Measurements from ENCODE around the gene ARMC3. TPM values are rescaled to one million over a fixed set of nuclear protein-coding genes. Genes with fewer than 3 reads are reported as not detected.
"Not testable (repeated sequence)": the region's sequence is repeated elsewhere in the genome, so short reads cannot be mapped to it uniquely, and the experiment has no call there.

The ARMC3 gene
- total RNA-seq, 1 experiment from 2014 or later, result not detected

DNA sequence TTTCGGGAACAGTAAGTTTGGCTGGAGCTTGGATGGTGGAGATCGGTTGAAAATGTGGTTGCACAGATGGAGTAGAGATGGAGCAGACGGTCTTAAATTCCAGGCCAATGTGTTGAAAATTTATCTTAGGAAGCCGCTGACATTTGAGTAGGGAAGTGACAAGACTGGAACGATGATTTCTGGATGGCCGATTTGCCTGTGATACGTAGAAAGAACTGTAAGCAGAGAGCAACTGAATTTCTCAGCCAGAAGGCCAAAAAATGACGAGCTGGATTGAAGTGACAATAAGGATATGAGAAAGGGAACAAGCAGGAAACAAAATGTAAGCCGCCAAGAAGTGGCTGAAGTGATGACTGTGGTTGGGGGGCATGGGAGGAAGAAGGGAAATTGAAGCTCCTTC is 687 bp upstream of the ARMC3 start:
- no peak for DNase-seq (ENCODE audit: low spot score)
- H3K36me3 ChIP-seq (ENCODE audit: insufficient read depth, low read length, poor library complexity, severe bottlenecking), result no peaks in the 10 kb centered on the region
- POLR2A ChIA-PET (ENCODE audit: low non-redundant PET), result no interaction called here
- TF ChIP-seq EZH2 (IDR thresholded peaks at IDR 0.05; ENCODE audit: borderline replicate concordance, low read depth, low read length, poor library complexity, severe bottlenecking), result no peak
- TF ChIP-seq, protein P1, sequence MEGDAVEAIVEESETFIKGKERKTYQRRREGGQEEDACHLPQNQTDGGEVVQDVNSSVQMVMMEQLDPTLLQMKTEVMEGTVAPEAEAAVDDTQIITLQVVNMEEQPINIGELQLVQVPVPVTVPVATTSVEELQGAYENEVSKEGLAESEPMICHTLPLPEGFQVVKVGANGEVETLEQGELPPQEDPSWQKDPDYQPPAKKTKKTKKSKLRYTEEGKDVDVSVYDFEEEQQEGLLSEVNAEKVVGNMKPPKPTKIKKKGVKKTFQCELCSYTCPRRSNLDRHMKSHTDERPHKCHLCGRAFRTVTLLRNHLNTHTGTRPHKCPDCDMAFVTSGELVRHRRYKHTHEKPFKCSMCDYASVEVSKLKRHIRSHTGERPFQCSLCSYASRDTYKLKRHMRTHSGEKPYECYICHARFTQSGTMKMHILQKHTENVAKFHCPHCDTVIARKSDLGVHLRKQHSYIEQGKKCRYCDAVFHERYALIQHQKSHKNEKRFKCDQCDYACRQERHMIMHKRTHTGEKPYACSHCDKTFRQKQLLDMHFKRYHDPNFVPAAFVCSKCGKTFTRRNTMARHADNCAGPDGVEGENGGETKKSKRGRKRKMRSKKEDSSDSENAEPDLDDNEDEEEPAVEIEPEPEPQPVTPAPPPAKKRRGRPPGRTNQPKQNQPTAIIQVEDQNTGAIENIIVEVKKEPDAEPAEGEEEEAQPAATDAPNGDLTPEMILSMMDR (conservative IDR thresholded peaks at IDR 0.05; ENCODE audit: low read depth, low read length), result no peak
- no peak overlapping the region for H3K4me3 ChIP-seq (ENCODE audit: low read depth, low read length, poor library complexity, severe bottlenecking)
- no peaks in the 10 kb centered on the region for H3K9me3 ChIP-seq (ENCODE audit: low read depth, low read length, poor library complexity, severe bottlenecking)
- CTCF ChIA-PET, result no interaction called here
- peaks cover 3% of the 10 kb centered on the region for H3K4me1 ChIP-seq (ENCODE audit: insufficient read depth, low read length, poor library complexity, severe bottlenecking)
- no peak overlapping the region for H3K27ac ChIP-seq (ENCODE audit: low read depth, low read length, poor library complexity, severe bottlenecking)
- intact Hi-C loops (cut with micrococcal nuclease; ENCODE audit: unreplicated experiment), result no loop called here
- no TSS peak for BruUV-seq (replicated peaks)
- peaks cover 6% of the 10 kb centered on the region for H3K27me3 ChIP-seq (replicated peaks; ENCODE audit: insufficient read depth, low read depth, low read length, poor library complexity)

DNA sequence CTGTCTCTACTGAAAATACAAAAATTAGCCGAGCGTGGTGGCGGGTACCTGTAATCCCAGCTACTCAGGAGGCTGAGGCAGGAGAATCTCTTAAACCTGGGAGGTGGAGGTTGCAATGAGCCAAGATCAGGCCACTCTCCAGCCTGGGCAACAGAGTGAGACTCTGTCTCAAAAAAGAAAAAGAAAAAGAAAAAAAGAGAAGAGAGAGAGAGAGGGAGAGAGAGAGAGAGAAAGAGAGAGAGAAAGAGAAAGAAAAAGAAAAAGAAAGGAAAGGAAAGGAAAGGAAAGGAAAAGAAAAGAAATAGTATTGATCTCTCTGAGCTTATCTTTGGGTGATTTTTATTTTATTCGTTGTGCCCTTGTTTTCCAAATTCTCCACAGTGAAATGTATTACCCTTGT is 1.2 kb downstream of the ARMC3 start:
- H3K4me1 ChIP-seq (ENCODE audit: insufficient read depth, low read length, poor library complexity, severe bottlenecking), result peaks cover 10% of the 10 kb centered on the region
- H3K36me3 ChIP-seq (ENCODE audit: insufficient read depth, low read length, poor library complexity, severe bottlenecking); H3K9me3 ChIP-seq (ENCODE audit: low read depth, low read length, poor library complexity, severe bottlenecking); H3K27me3 ChIP-seq (replicated peaks; ENCODE audit: insufficient read depth, low read depth, low read length, poor library complexity); H3K27ac ChIP-seq (ENCODE audit: low read depth, low read length, poor library complexity, severe bottlenecking); intact Hi-C loops (cut with micrococcal nuclease; ENCODE audit: unreplicated experiment); DNase-seq (ENCODE audit: low spot score); BruUV-seq (replicated peaks); H3K4me3 ChIP-seq (ENCODE audit: low read depth, low read length, poor library complexity, severe bottlenecking); POLR2A ChIA-PET (ENCODE audit: low non-redundant PET); CTCF ChIA-PET: not testable (repeated sequence)

DNA sequence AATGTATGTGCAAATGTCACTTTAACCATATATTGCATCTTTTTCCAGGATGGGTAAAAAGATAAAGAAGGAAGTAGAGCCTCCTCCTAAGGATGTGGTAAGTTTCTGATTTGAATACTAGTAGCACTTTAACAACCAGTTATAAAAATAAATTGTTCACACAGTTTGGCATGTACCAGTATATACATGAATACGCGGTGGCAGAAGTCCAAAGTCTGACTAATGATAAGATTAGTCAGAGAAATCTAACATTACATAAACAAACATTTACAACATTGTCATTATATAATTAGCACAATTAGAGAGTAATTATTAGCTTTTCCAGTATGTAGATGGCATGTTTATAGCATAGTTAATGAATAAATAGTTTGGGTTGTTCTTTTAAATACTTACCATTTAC is 4.1 kb downstream of the ARMC3 start:
- Histone ChIP-seq H3K27ac (ENCODE audit: low read depth, low read length, poor library complexity, severe bottlenecking) (no peak overlapping the region), H3K9me3 (ENCODE audit: low read depth, low read length, poor library complexity, severe bottlenecking) (no peaks in the 10 kb centered on the region), H3K4me1 (ENCODE audit: insufficient read depth, low read length, poor library complexity, severe bottlenecking) (peaks cover 10% of the 10 kb centered on the region), H3K36me3 (ENCODE audit: insufficient read depth, low read length, poor library complexity, severe bottlenecking) (no peaks in the 10 kb centered on the region), H3K4me3 (ENCODE audit: low read depth, low read length, poor library complexity, severe bottlenecking) (no peak overlapping the region), H3K27me3 (replicated peaks; ENCODE audit: insufficient read depth, low read depth, low read length, poor library complexity) (peaks cover 6% of the 10 kb centered on the region)
- peak; percentile 16 for DNase-seq (ENCODE audit: low spot score)
- TF ChIP-seq, protein P1 (conservative IDR thresholded peaks at IDR 0.05; ENCODE audit: low read depth, low read length), result no peak
- TF ChIP-seq EZH2 (IDR thresholded peaks at IDR 0.05; ENCODE audit: borderline replicate concordance, low read depth, low read length, poor library complexity, severe bottlenecking), result no peak
- POLR2A ChIA-PET (ENCODE audit: low non-redundant PET), result no interaction called here
- no TSS peak for BruUV-seq (replicated peaks)
- intact Hi-C loops (cut with micrococcal nuclease; ENCODE audit: unreplicated experiment), result no loop called here
- CTCF ChIA-PET, result no interaction called here

DNA sequence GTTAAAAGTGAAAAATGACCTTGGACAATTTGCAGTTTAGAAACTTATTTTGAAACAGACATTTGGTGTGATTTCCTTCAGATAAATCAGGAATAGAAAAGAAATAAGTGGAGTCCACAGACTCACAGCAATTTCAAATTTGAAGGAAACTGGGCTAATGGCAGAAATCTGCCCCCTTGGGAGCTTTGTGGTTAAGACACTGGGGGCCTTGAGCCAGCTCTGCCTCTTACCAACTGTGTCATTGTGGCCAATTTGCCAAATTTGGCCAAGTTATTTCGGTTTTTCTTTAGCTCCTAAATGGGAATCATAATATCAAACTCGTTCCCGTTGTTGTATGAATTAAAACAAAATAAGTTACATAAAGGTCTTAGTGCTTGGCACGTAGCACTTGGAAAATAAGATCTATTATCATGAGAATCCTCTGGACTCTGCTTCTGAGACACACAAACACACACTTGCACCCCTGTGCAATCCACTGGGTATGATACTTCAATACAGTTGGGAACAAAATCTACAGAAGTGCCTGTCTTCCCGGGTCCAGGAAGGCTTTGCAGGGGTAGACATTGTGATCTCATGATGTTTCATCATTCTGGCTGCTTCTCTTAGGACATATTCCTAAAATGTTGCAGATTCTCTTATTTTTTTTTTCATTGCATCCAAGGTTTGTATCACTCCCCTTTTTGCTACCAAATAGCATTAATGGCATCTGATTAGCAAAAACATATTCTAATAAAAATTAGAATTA is 4.9 kb downstream of the ARMC3 start:
- no TSS peak for BruUV-seq (replicated peaks)
- no peaks in the 10 kb centered on the region for H3K27me3 ChIP-seq (replicated peaks; ENCODE audit: insufficient read depth, low read depth, low read length, poor library complexity)
- intact Hi-C loops (cut with micrococcal nuclease; ENCODE audit: unreplicated experiment), result no loop called here
- H3K9me3 ChIP-seq (ENCODE audit: low read depth, low read length, poor library complexity, severe bottlenecking), result no peaks in the 10 kb centered on the region
- ChIA-PET POLR2A (ENCODE audit: low non-redundant PET) (no interaction called here), CTCF (no interaction called here)
- no peak overlapping the region for H3K27ac ChIP-seq (ENCODE audit: low read depth, low read length, poor library complexity, severe bottlenecking)
- no peak overlapping the region for H3K4me3 ChIP-seq (ENCODE audit: low read depth, low read length, poor library complexity, severe bottlenecking)
- TF ChIP-seq EZH2 (IDR thresholded peaks at IDR 0.05; ENCODE audit: borderline replicate concordance, low read depth, low read length, poor library complexity, severe bottlenecking), result no peak
- TF ChIP-seq, protein P1 (conservative IDR thresholded peaks at IDR 0.05; ENCODE audit: low read depth, low read length), result no peak
- peak; percentile 26 for DNase-seq (ENCODE audit: low spot score)
- peaks cover 10% of the 10 kb centered on the region for H3K4me1 ChIP-seq (ENCODE audit: insufficient read depth, low read length, poor library complexity, severe bottlenecking)
- no peaks in the 10 kb centered on the region for H3K36me3 ChIP-seq (ENCODE audit: insufficient read depth, low read length, poor library complexity, severe bottlenecking)

Measured in A673 (cell line).